B cell (primary cell): Measurements from ENCODE around the gene CSAG3. TPM values are rescaled to one million over a fixed set of nuclear protein-coding genes. Genes with fewer than 3 reads are reported as not detected.
"Not testable (repeated sequence)": the region's sequence is repeated elsewhere in the genome, so short reads cannot be mapped to it uniquely, and the experiment has no call there.

Source experiments
- ATAC-seq: fragments of 200-7000 bp; cut with Tn5 transposase; one replicate; pipeline ENCODE4 v1.10.0; 2021; ENCODE audit warnings: low read depth, mild to moderate bottlenecking, moderate number of reproducible peaks, moderate library complexity
- CTCF ChIA-PET: fragments of 350-600 bp; sonication (Branson Sonifier 250); formaldehyde crosslinking; loops from one replicate; lab custom pipeline; 2021; ENCODE audit warnings: antibody characterized with exemption, inconsistent platforms; lab: Charles Lee
- POLR2A ChIA-PET: fragments of 350-600 bp; sonication (Branson Sonifier 250); formaldehyde crosslinking; loops from one replicate; lab custom pipeline; 2021; ENCODE audit warnings: antibody characterized with exemption; lab: Charles Lee
- DNase-seq: peaks from one replicate; pipeline ENCODE4 v3.0.0; 2013
- H2AFZ ChIP-seq: 2 replicates; pipeline ENCODE4 v1.6.1; 2012; ENCODE audit warnings: mild to moderate bottlenecking, low read depth, low read length; ENCODE audit not compliant: insufficient read depth, poor library complexity, severe bottlenecking
- H3K27ac ChIP-seq, 2 donors: 1 replicate in 1 of 2; 2 replicates in 1 of 2; pipeline ENCODE4 v1.5.1; 2012 to 2013; ENCODE audit warnings: low read length in 2 of 2, mild to moderate bottlenecking in 2 of 2, moderate library complexity in 1 of 2
- H3K27me3 ChIP-seq, 4 experiments: fragments of 200-600 bp in 1 of 4; sonication (generic) in 1 of 4; replicated peaks in 1 of 4; 1 replicate in 2 of 4; 2 replicates in 2 of 4; pipeline versions ENCODE4 v1.6.1 to v1.7.0; 2013 to 2016; ENCODE audit warnings: low read length in 3 of 4, mild to moderate bottlenecking in 2 of 4, mixed read lengths in 1 of 4, moderate library complexity in 1 of 4; ENCODE audit not compliant: insufficient read depth in 4 of 4, control insufficient read depth in 3 of 4; ENCODE audit errors: control extremely low read depth in 1 of 4
- H3K36me3 ChIP-seq, 2 experiments: replicated peaks in 1 of 2; 1 replicate in 1 of 2; 2 replicates in 1 of 2; pipeline versions ENCODE4 v1.6.1 to v1.7.1; 2013; ENCODE audit warnings: low read length in 1 of 2; ENCODE audit not compliant: insufficient read depth in 2 of 2, control insufficient read depth in 1 of 2; ENCODE audit errors: control extremely low read depth in 1 of 2, extremely low read depth in 1 of 2
- H3K4me1 ChIP-seq, 2 donors: fragments of 200-600 bp in 1 of 2; sonication (generic) in 1 of 2; 1 replicate in 1 of 2; 2 replicates in 1 of 2; pipeline versions ENCODE4 v1.5.1 to v1.6.1; 2013 to 2017; ENCODE audit warnings: low read length in 2 of 2; ENCODE audit not compliant: control insufficient read depth in 2 of 2, insufficient read depth in 2 of 2
- H3K4me2 ChIP-seq: replicated peaks from 2 replicates; pipeline ENCODE3; 2012; ENCODE audit warnings: mild to moderate bottlenecking, low read depth, low read length; ENCODE audit not compliant: poor library complexity, severe bottlenecking
- H3K4me3 ChIP-seq, 5 experiments: fragments of 200-600 bp in 1 of 5; sonication (generic) in 1 of 5; 1 replicate in 3 of 5; 2 replicates in 2 of 5; pipeline versions ENCODE4 v1.5.1 to v1.7.0; 2011 to 2016; ENCODE audit warnings: low read length in 4 of 5, mild to moderate bottlenecking in 4 of 5, low read depth in 2 of 5, control low read depth in 1 of 5, moderate library complexity in 1 of 5; ENCODE audit not compliant: insufficient read depth in 1 of 5; ENCODE audit errors: control extremely low read depth in 1 of 5, extremely low read depth in 1 of 5
- H3K79me2 ChIP-seq: fragments of 200-600 bp; sonication (generic); one replicate; pipeline ENCODE4 v1.6.0; 2016; ENCODE audit warnings: low read length; ENCODE audit not compliant: control insufficient read depth, insufficient read depth
- H3K9ac ChIP-seq: fragments of 200-600 bp; sonication (generic); 2 replicates; pipeline ENCODE4 v1.6.1; 2017; ENCODE audit warnings: mild to moderate bottlenecking, low read length, moderate library complexity
- H3K9me3 ChIP-seq, 3 donors: one replicate each; pipeline versions ENCODE4 v1.6.1 to v1.7.1; 2013; ENCODE audit warnings: low read length in 2 of 3; ENCODE audit not compliant: control insufficient read depth in 2 of 3, insufficient read depth in 1 of 3; ENCODE audit errors: control extremely low read depth in 1 of 3
- H4K20me1 ChIP-seq: 2 replicates; pipeline ENCODE4 v1.6.0; 2012; ENCODE audit warnings: mild to moderate bottlenecking, low read length; ENCODE audit not compliant: insufficient read depth, control insufficient read depth, poor library complexity, severe bottlenecking
- H3K27ac Mint-ChIP-seq: one replicate; pipeline ENCODE4 v1.8.0; 2021; ENCODE audit warnings: mixed read lengths
- H3K27me3 Mint-ChIP-seq: one replicate; pipeline ENCODE4 v1.8.0; 2021; ENCODE audit warnings: mixed read lengths
- H3K4me1 Mint-ChIP-seq: one replicate; pipeline ENCODE4 v1.8.0; 2021; ENCODE audit warnings: mixed read lengths
- H3K4me3 Mint-ChIP-seq: one replicate; pipeline ENCODE4 v1.8.0; 2021; ENCODE audit warnings: mixed read lengths
- H3K9me3 Mint-ChIP-seq: one replicate; pipeline ENCODE4 v1.8.0; 2022; ENCODE audit warnings: mixed read lengths; ENCODE audit not compliant: insufficient read depth
- EZH2 ChIP-seq: IDR thresholded peaks from 2 replicates; pipeline ENCODE4 v1.6.1; 2012; ENCODE audit warnings: borderline replicate concordance, low read depth, mild to moderate bottlenecking, moderate library complexity, low read length; ENCODE audit not compliant: insufficient read depth, poor library complexity, severe bottlenecking
- WGBS: methylation state at CpG from one replicate; pipeline ENCODE4 v1.1.5; 2013; ENCODE audit warnings: missing lambda C conversion rate; ENCODE audit not compliant: insufficient coverage; 5-methylcytosine and 5-hydroxymethylcytosine counted together
- intact Hi-C: fragments of 100-400 bp; cut with micrococcal nuclease; formaldehyde crosslinking; loops from one replicate; pipeline ENCODE4 v1.10.0; 2022
- polyA plus RNA-seq: library from polyadenylated mRNA; depleted of rRNA; stranded (reverse); fragments of >200 nt; gene quantifications from 2 replicates; pipeline ENCODE4 v1.2.3, GENCODE V29; 2012
- total RNA-seq, 2 donors: library from RNA; stranded (reverse); fragments of 120-200 nt in 1 of 2; gene quantifications; 1 replicate in 1 of 2; 2 replicates in 1 of 2; pipeline versions ENCODE4 v1.2.3 to v1.2.4, GENCODE V29; 2013 to 2022

The CSAG3 gene
- total and polyA plus RNA-seq, 2 donors (not counting 1 experiment from before 2014, with no cell fraction given) = not detected

DNA sequence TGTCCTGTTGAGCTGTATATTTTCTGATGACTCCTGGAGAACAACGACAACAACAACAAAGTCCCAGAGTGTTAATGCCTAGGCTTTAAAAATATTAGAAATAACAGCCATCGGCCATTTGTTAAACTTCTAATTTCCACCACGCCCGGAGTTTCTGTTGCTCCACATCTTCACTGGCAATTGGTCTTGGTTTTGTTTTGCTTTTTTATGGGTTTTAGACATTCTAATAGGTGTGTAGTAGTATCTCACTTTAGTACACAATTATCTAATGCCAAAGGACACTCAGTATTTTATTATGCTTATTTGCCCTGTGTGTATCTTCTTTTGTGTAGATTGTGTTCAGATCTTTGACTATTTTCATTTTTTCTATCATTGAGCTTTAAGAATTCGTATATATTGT is 20.5 kb upstream of the CSAG3 start:
- POLR2A ChIA-PET = no interaction called here
- Mint-ChIP-seq H3K9me3 (no peaks in the 10 kb centered on the region), H3K27ac (no peak overlapping the region), H3K4me3 (no peak overlapping the region), H3K4me1 (no peaks in the 10 kb centered on the region), H3K27me3 (no peaks in the 10 kb centered on the region)
- CTCF ChIA-PET = no interaction called here
- no peaks in the 10 kb centered on the region for H3K27me3 ChIP-seq
- no peaks in the 10 kb centered on the region for H3K4me1 ChIP-seq
- DNase-seq (no peak), ATAC-seq (no peak)
- no peaks in the 10 kb centered on the region for H4K20me1 ChIP-seq
- no peak overlapping the region for H3K4me3 ChIP-seq
- no peak for TF ChIP-seq EZH2
- no peaks in the 10 kb centered on the region for H3K79me2 ChIP-seq
- H3K9me3 ChIP-seq = no peaks in the 10 kb centered on the region
- H3K4me2 ChIP-seq = no peak overlapping the region
- H3K36me3 ChIP-seq = no peaks in the 10 kb centered on the region
- no peak overlapping the region for H3K27ac ChIP-seq
- H3K9ac ChIP-seq = no peak overlapping the region
- WGBS = no CpG with 5 or more reads among the region's 5 CpGs
- intact Hi-C loops = no loop called here
- H2AFZ ChIP-seq = no peak overlapping the region

DNA sequence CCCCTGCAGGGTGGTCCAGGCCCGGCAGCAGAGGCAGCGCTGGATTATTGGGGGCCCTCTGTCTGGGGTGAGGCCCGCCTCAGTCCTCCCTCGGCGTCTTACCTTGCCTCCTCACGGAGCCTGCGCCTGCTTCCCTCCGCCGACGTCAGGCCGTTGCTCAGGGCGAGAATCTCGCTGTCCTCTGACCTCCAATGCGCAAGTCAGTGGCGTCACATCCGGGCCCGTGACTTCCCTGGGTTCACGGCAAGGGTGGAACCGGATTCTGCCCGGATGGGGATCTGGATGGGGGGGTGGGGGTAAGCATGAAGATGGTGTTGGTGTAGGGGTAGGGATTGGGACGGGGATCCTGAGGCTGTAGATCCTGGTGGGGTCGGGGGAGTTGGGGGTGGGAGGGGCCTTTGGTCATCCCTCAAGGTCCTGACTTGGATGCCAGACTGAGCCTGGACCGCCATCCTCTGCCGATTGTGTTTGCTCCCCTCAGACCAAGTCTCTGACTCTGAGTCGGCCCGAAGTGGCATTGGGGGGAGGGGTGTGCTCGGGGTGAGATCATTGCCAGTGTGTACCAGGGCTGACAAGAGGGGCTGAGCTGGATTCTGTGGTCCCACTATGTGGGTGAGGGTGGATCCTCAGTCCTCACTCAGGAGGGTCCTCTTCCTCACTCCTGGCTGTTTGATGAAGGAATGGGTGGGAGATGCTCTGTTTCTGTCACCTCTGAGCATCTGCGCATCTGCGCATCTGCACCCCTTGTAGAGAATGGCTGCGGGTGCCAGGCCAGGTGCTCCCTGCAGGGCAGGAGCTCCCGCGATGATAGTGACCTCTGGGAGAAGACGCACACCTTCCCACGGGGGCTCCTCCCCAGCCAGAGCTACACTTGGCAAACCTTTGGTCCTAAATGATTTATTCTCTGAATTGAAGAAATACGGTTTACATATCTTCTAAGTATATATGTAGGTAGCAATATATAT is 5.0 kb upstream of the CSAG3 start, which contains the start of gene MAGEA2:
MAGEA2 (minus strand) TSS at position 157 of the 965 bp plus-strand sequence. CDS start 2,479 bp downstream, outside the sequence.
- H2AFZ ChIP-seq, H3K9me3 Mint-ChIP-seq, POLR2A ChIA-PET, H3K27ac ChIP-seq, H3K27ac Mint-ChIP-seq, H3K4me2 ChIP-seq, H3K9ac ChIP-seq, intact Hi-C loops, H3K4me1 Mint-ChIP-seq, H3K36me3 ChIP-seq, CTCF ChIA-PET, H3K27me3 ChIP-seq, H3K4me3 Mint-ChIP-seq, H3K4me3 ChIP-seq, DNase-seq, H3K27me3 Mint-ChIP-seq, H3K4me1 ChIP-seq, H3K9me3 ChIP-seq, H3K79me2 ChIP-seq, H4K20me1 ChIP-seq, ATAC-seq: not testable (repeated sequence)
- no CpG with 5 or more reads among the region's 35 CpGs for WGBS

DNA sequence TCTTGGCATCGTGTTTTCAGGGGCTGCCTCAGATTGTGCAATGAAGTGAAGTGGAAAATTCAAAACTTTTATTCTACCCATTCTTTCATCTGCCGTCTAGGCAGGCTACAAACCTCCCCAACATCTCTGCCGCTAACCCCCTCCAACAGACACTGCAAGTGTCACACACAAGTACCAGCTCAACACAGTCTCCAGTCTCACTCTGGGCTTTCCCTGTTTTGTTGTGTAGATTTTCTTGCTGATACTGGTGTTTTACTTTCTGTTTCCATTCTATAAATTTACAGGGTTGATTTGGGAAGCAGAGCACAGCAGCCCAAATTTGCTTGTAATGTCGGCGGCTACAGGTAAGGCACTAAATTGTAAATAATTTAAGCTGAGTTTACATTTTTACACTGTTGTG is 4.1 kb upstream of the CSAG3 start:
- H3K9ac ChIP-seq, H3K4me3 ChIP-seq, H3K9me3 Mint-ChIP-seq, H3K27me3 Mint-ChIP-seq, H3K4me1 Mint-ChIP-seq, H3K9me3 ChIP-seq, H3K27ac ChIP-seq, H3K27me3 ChIP-seq, intact Hi-C loops, DNase-seq, H2AFZ ChIP-seq, CTCF ChIA-PET, H3K36me3 ChIP-seq, H3K4me1 ChIP-seq, POLR2A ChIA-PET, H4K20me1 ChIP-seq, ATAC-seq, H3K27ac Mint-ChIP-seq, H3K4me3 Mint-ChIP-seq, H3K79me2 ChIP-seq, H3K4me2 ChIP-seq: not testable (repeated sequence)
- WGBS = no CpG with 5 or more reads among the region's 5 CpGs
